GM12873 (cell line): ENCODE measurements around the gene ABCB9.

ENCODE experiments used
- TF ChIP-seq, protein P1 (sequence below): IDR thresholded peaks from 2 replicates; pipeline ENCODE4 v1.5.1; 2012; ENCODE audit warnings: low read depth, mild to moderate bottlenecking, moderate library complexity, low read length, control low read depth; ENCODE audit not compliant: insufficient read depth; ENCODE audit errors: missing control alignments

Gene ABCB9

DNA sequence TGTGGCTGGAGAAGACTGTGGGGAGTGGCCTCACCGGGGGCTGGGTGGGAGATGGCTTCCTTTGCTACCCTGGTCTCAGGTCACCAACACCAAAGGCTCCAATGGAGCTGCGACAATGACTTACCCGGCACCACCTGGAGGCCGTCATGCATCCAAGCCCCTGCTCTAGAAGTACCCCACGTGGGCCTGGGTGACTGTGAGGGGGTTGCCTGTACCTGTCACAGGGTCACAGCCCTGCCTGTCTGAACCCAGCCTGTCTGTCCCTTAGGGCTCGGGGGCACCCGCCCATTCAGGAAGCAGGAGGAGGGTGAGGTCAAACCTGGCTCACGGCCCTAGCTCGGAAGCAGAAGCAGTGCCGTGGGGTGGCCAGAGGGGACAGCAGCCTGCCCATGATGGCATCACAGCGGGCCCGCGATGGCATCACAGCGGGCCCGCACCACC lies 18.9 kb downstream of the ABCB9 start:
- TF ChIP-seq, protein P1, sequence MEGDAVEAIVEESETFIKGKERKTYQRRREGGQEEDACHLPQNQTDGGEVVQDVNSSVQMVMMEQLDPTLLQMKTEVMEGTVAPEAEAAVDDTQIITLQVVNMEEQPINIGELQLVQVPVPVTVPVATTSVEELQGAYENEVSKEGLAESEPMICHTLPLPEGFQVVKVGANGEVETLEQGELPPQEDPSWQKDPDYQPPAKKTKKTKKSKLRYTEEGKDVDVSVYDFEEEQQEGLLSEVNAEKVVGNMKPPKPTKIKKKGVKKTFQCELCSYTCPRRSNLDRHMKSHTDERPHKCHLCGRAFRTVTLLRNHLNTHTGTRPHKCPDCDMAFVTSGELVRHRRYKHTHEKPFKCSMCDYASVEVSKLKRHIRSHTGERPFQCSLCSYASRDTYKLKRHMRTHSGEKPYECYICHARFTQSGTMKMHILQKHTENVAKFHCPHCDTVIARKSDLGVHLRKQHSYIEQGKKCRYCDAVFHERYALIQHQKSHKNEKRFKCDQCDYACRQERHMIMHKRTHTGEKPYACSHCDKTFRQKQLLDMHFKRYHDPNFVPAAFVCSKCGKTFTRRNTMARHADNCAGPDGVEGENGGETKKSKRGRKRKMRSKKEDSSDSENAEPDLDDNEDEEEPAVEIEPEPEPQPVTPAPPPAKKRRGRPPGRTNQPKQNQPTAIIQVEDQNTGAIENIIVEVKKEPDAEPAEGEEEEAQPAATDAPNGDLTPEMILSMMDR, result peak; percentile 13

DNA sequence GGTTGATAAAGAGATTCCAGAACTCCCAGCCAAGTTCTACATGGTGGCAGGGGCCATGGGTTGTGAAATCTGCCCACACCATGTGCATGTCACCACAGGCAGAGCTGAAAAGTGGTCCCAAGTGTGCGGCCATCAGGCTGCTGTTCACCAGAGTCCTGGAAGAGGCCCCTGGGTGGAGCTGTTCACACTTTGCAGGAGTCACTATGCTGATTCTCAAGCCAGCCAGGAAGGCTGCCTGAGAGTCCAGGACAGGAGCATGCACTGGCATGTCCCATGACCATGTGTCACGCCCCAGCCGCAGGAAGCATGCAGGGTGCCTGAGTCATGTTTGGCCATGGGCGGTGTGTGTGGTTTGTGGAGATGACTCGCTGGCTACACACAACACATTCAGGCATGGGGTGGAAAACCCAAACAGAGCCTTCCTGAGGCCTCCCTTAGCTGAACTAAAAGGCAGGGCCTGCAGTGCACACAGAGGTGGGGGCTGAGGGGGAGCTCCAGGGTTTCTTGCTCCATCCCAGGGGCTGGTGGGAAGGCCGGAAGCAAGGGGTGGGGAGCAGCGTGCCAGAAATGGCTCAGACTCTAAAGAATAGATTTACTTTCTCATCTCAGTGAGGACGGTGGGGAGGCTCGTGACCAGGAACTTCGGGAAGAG lies 19.4 kb downstream of the ABCB9 start:
- TF ChIP-seq, protein P1, result peak; percentile 34

DNA sequence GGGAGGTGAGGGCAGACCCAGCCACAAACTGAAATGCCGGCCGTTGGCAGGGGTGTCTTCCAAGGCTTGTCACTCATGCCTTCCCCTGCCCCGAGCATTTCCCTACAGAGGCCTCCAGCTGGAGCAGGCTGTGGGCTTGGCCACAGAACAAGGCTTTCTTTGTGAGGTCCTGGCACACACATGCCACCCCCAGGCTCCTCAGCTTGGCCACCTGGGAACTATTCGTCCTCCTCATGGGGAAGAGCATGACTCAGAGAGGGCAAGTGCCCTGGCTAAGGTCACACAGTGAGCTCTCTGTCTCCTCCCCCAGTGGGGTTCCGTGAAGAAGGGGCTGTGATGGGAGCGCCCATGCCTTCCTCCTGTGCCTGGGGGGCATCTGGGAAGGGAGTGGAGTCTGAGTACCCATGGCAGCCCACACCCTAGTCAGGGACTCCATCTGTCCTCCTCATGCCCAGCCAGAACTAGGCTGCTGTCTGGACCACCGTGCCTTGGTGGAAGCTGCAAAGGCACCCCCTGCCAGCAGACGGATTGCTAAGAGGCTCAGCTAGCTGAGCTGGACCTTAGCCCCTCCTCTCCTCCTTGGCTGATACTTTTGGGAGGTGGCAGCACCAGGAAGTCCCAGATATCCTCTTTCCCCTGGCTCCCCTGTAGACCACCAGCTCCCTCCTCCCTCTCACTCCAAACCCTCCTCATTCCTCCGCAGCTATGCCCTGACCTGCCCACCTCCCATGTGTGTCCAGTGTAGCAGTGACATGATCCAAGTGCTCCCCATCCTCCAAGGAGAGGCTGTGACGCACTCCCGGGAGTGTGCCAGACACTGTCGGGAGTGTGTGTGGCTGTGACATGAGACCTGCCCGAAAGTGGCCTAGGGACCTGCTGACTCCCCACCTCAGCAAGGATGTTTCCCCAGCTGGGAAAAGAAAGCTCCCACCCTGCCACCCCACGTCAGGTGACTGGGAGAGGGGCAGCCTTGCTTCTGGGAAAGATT lies 21.4 kb downstream of the ABCB9 start:
- TF ChIP-seq, protein P1, result no peak

DNA sequence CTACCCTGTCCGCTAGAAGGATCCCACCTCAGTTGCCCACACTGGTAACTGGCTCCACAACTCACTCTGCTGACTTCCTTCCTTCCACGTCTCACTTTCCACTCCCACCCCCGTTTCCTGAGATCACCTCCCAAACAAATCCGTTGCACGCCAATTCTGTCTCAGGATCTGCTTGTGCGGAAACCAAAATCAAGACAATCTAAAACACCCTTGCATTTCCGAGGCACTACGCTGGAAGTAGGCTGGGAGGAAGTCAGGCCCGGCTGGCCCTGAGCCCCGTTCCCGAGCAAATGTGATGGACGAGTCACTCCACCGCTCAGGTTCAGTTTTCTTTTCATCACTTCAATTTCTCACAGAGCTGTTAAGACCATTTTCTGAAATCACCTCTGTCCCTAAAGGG lies 23.1 kb downstream of the ABCB9 start:
- TF ChIP-seq, protein P1, result no peak

DNA sequence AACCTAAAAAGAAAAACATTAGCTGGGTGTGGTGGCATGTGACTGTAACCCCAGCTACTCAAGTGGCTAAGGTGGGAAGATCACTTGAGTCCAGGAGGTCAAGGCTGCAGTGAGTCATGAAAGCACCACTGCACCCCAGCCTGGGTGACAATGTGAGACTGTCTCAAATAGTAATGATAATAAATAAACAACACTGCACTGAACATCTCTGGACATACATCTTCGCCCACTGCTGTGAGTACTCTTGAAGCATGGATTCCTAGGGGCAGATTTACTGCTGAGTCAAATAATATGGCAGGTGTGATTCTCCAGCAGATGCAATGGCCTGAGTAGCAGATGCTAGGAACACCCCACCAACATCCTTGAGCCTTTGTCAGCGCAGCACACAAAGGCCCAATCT lies 23.6 kb downstream of the ABCB9 start:
- TF ChIP-seq, protein P1, result no peak

DNA sequence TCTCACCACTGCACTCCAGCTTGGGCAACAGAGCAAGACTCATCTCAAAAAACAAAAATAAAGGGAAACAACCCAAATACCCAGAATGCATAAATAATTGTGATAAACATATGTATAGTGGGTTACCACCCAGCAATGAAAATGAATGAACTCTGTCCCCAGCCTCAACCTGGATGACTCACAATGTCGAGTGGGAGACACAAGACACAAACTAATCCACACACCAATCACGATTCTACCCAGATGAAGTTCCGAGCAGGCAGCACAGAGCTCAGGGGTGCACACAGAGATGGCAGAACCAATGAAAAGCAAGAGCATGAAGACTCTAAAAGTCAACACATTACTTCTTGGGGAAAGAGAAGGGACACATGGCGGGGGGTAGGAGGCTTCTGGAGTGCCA lies 27.1 kb downstream of the ABCB9 start:
- TF ChIP-seq, protein P1, result no peak

DNA sequence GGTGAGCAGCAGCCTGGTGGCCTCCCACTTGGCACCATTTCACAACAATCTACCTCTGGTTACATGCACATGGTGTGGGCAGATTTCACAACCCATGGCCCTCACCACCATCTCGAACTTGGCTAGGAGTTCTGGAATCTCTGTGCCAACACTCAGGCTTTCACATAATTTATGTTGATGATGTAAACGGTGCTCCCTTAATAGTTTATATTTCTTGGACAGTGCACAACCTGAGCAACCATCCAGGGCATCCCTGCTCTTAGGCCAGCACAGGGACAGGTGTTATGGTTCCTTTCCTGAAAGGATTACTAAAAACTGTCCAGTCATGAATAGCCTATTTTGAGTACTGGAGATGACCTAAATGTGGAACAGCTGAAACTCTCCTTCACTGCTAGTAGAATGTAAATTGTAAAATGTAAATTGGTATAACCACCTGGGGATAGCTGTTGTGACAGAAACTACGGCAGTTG lies 28.6 kb downstream of the ABCB9 start:
- TF ChIP-seq, protein P1, result no peak
